ENCODE results near the gene ATL3. TPM values are rescaled to one million over a fixed set of nuclear protein-coding genes. Genes with fewer than 3 reads are reported as not detected.

The ATL3 gene
- total RNA-seq (33.8 and 36.5 TPM in 2 replicates), polyA plus RNA-seq (8.6 and 8.9 TPM in 2 replicates), polyA minus RNA-seq (27.1 and 34.9 TPM in 2 replicates)
- total RNA-seq (2013) = 36.3 TPM

GRCh38 chr11:63671322-63672155 lies at the start of gene ATL3:
ATL3 (minus strand) TSS chr11:63671376; CDS start chr11:63671335, 41 bp downstream.
- Histone ChIP-seq H4K20me1 (ENCODE audit: control insufficient read depth, insufficient read depth, low read length, poor library complexity, severe bottlenecking) (peaks cover 17% of the 10 kb centered on the region), H3K4me1 (ENCODE audit: control insufficient read depth in 2 of 2, insufficient read depth in 2 of 2, low read length in 2 of 2) (peaks cover 9 to 13% of the 10 kb centered on the region in 2 donors), H3K4me3 (ENCODE audit: control extremely low read depth in 1 of 5, extremely low read depth in 1 of 5, insufficient read depth in 1 of 5, low read depth in 2 of 5, low read length in 4 of 5) (peak within 1 kb of the TSS; percentile 22 to 81 (median 78)), H3K9ac (ENCODE audit: low read length) (peak within 1 kb of the TSS; percentile 84), H3K36me3 (replicated peaks in 1 of 2; ENCODE audit: control extremely low read depth in 1 of 2, control insufficient read depth in 1 of 2, extremely low read depth in 1 of 2, insufficient read depth in 2 of 2, low read length in 1 of 2) (no peaks in the 10 kb centered on the region), H3K79me2 (ENCODE audit: control insufficient read depth, insufficient read depth, low read length) (peaks cover 41% of the 10 kb centered on the region), H3K4me2 (replicated peaks; ENCODE audit: low read depth, low read length, poor library complexity, severe bottlenecking) (peak within 1 kb of the TSS; percentile 88), H2AFZ (ENCODE audit: insufficient read depth, low read depth, low read length, poor library complexity, severe bottlenecking) (peak within 1 kb of the TSS; percentile 95), H3K27ac (ENCODE audit: low read length in 2 of 2) (peak within 1 kb of the TSS; percentile 62 to 73), H3K9me3 (ENCODE audit: control extremely low read depth in 1 of 3, control insufficient read depth in 2 of 3, insufficient read depth in 1 of 3, low read length in 2 of 3) (no peaks in the 10 kb centered on the region), H3K27me3 (replicated peaks in 1 of 4; ENCODE audit: control extremely low read depth in 1 of 4, control insufficient read depth in 3 of 4, insufficient read depth in 4 of 4, low read length in 3 of 4) (no peaks in the 10 kb centered on the region)
- DNase-seq = peak; percentile 97
- WGBS (ENCODE audit: insufficient coverage) = 12% methylated on average over 69 of the region's 69 CpGs
- TF ChIP-seq EZH2 (IDR thresholded peaks at IDR 0.05; ENCODE audit: borderline replicate concordance, insufficient read depth, low read depth, low read length, poor library complexity, severe bottlenecking) (no peak), CTCF (IDR thresholded peaks at IDR 0.05) (no peak)
- CTCF ChIA-PET = interaction anchor here (0.7 to 3.7 kb wide), 12 partner anchors 8 to 948 kb away, joined by 3 to 39 read pairs (median 5); partner anchors contain the start of genes RTN3 and ZFTA
- intact Hi-C loops (cut with micrococcal nuclease) = loop anchor here (1.0 to 5.0 kb wide), 6 partner anchors 10 to 789 kb away; partner anchors contain the start of genes COX8A, RTN3 and SLC3A2
- H3K4me3 Mint-ChIP-seq = peak within 1 kb of the TSS; percentile 88
- POLR2A ChIA-PET = interaction anchor here (0.6 to 3.0 kb wide), 4 partner anchors 10 to 494 kb away, joined by 3 to 11 read pairs (median 5); partner anchors contain the start of gene RTN3
- no peaks in the 10 kb centered on the region for H3K27me3 Mint-ChIP-seq
- H3K9me3 Mint-ChIP-seq (ENCODE audit: insufficient read depth) = no peaks in the 10 kb centered on the region
- peak; percentile 92 for ATAC-seq (ENCODE audit: low read depth)
- H3K27ac Mint-ChIP-seq = peak within 1 kb of the TSS; percentile 92
- peaks cover 22% of the 10 kb centered on the region for H3K4me1 Mint-ChIP-seq

GRCh38 chr11:63720611-63721010 lies 49.4 kb upstream of the ATL3 start:
- WGBS (ENCODE audit: insufficient coverage) = 100% methylated on average over 2 of the region's 3 CpGs
- Histone ChIP-seq H3K79me2 (ENCODE audit: control insufficient read depth, insufficient read depth, low read length) (no peaks in the 10 kb centered on the region), H4K20me1 (ENCODE audit: control insufficient read depth, insufficient read depth, low read length, poor library complexity, severe bottlenecking) (no peaks in the 10 kb centered on the region), H3K27me3 (replicated peaks in 1 of 4; ENCODE audit: control extremely low read depth in 1 of 4, control insufficient read depth in 3 of 4, insufficient read depth in 4 of 4, low read length in 3 of 4) (no peaks in the 10 kb centered on the region), H3K9ac (ENCODE audit: low read length) (no peak overlapping the region), H3K4me1 (ENCODE audit: control insufficient read depth in 2 of 2, insufficient read depth in 2 of 2, low read length in 2 of 2) (no peaks in the 10 kb centered on the region), H3K27ac (ENCODE audit: low read length in 2 of 2) (no peak overlapping the region), H3K4me2 (replicated peaks; ENCODE audit: low read depth, low read length, poor library complexity, severe bottlenecking) (no peak overlapping the region), H3K9me3 (ENCODE audit: control extremely low read depth in 1 of 3, control insufficient read depth in 2 of 3, insufficient read depth in 1 of 3, low read length in 2 of 3) (no peaks in the 10 kb centered on the region), H3K36me3 (replicated peaks in 1 of 2; ENCODE audit: control extremely low read depth in 1 of 2, control insufficient read depth in 1 of 2, extremely low read depth in 1 of 2, insufficient read depth in 2 of 2, low read length in 1 of 2) (no peaks in the 10 kb centered on the region), H2AFZ (ENCODE audit: insufficient read depth, low read depth, low read length, poor library complexity, severe bottlenecking) (no peak overlapping the region), H3K4me3 (ENCODE audit: control extremely low read depth in 1 of 5, extremely low read depth in 1 of 5, insufficient read depth in 1 of 5, low read depth in 2 of 5, low read length in 4 of 5) (no peak overlapping the region)
- TF ChIP-seq EZH2 (IDR thresholded peaks at IDR 0.05; ENCODE audit: borderline replicate concordance, insufficient read depth, low read depth, low read length, poor library complexity, severe bottlenecking) = no peak
- no peak for TF ChIP-seq CTCF (IDR thresholded peaks at IDR 0.05)
- no peak overlapping the region for H3K4me3 Mint-ChIP-seq
- H3K4me1 Mint-ChIP-seq = no peaks in the 10 kb centered on the region
- CTCF ChIA-PET = no interaction called here
- ATAC-seq (ENCODE audit: low read depth) (no peak), DNase-seq (no peak)
- H3K27me3 Mint-ChIP-seq = no peaks in the 10 kb centered on the region
- H3K9me3 Mint-ChIP-seq (ENCODE audit: insufficient read depth) = no peaks in the 10 kb centered on the region
- POLR2A ChIA-PET = no interaction called here
- H3K27ac Mint-ChIP-seq = no peak overlapping the region
- intact Hi-C loops (cut with micrococcal nuclease) = no loop called here
